Caco-2 (cell line): ENCODE results near the gene PRR29. TPM values are rescaled to one million over a fixed set of nuclear protein-coding genes. Genes with fewer than 3 reads are reported as not detected.

Experiments
- BruUV-seq: library from RNA; stranded (reverse); fragments of 400-500 nt; replicated peaks from 2 replicates; lab custom pipeline; 2021; lab: Mats Ljungman, UMichigan
- CTCF ChIA-PET: fragments of 300-600 bp; sonication (Branson Sonifier 250); formaldehyde crosslinking; loops from one replicate; lab custom pipeline; 2022; ENCODE audit warnings: antibody characterized with exemption; lab: Charles Lee
- POLR2A ChIA-PET: fragments of 300-600 bp; sonication (Branson Sonifier 250); formaldehyde crosslinking; loops from one replicate; lab custom pipeline; 2022; ENCODE audit warnings: antibody characterized with exemption; lab: Charles Lee
- DNase-seq, 2 experiments: peaks; one replicate each; pipeline versions ENCODE4 v3.0.0 to v3.0.0-alpha.2; 2020 to 2022
- H3K27me3 ChIP-seq: replicated peaks from 2 replicates; pipeline ENCODE4 v1.6.0; 2011; ENCODE audit warnings: low read length; ENCODE audit not compliant: control insufficient read depth, insufficient read depth
- H3K36me3 ChIP-seq: 2 replicates; pipeline ENCODE4 v1.5.1; 2011; ENCODE audit warnings: low read length; ENCODE audit not compliant: control insufficient read depth, insufficient read depth
- H3K4me1 ChIP-seq: fragments of 250-450 bp; sonication (Bioruptor Pico); 2 replicates; pipeline ENCODE4 v1.5.1; 2020; ENCODE audit warnings: mild to moderate bottlenecking
- H3K4me3 ChIP-seq: 2 replicates; pipeline ENCODE4 v1.5.1; 2011; ENCODE audit warnings: low read depth, mild to moderate bottlenecking, control low read depth, low read length
- H3K9me3 ChIP-seq: fragments of 250-450 bp; sonication (Bioruptor Pico); 2 replicates; pipeline ENCODE4 v1.5.1; 2020; ENCODE audit warnings: mild to moderate bottlenecking, moderate library complexity
- H3K27ac Mint-ChIP-seq: one replicate; pipeline ENCODE4 v1.8.0; 2022; ENCODE audit warnings: mixed read lengths; ENCODE audit not compliant: unreplicated experiment
- H3K27me3 Mint-ChIP-seq: one replicate; pipeline ENCODE4 v1.8.0; 2022; ENCODE audit warnings: mixed read lengths; ENCODE audit not compliant: insufficient read depth, unreplicated experiment
- H3K36me3 Mint-ChIP-seq: one replicate; pipeline ENCODE4 v1.8.0; 2022; ENCODE audit warnings: mild to moderate bottlenecking, mixed read lengths; ENCODE audit not compliant: insufficient read depth, unreplicated experiment
- H3K4me1 Mint-ChIP-seq: one replicate; pipeline ENCODE4 v1.8.0; 2022; ENCODE audit warnings: low read depth, mixed read lengths; ENCODE audit not compliant: unreplicated experiment
- H3K4me3 Mint-ChIP-seq: one replicate; pipeline ENCODE4 v1.8.0; 2022; ENCODE audit warnings: mild to moderate bottlenecking, moderate library complexity, mixed read lengths; ENCODE audit not compliant: unreplicated experiment
- H3K9me3 Mint-ChIP-seq: one replicate; pipeline ENCODE4 v1.8.0; 2022; ENCODE audit warnings: mixed read lengths; ENCODE audit not compliant: unreplicated experiment
- intact Hi-C: fragments of 100-400 bp; cut with micrococcal nuclease; formaldehyde crosslinking; loops from one replicate; pipeline ENCODE4 v1.10.0; 2022; ENCODE audit not compliant: unreplicated experiment
- total RNA-seq: library from RNA; stranded (reverse); gene quantifications from 2 replicates; pipeline ENCODE4 v1.2.3, GENCODE V29; 2022
- TF ChIP-seq, protein P1 (sequence below), 2 experiments: fragments of 200-600 bp in 1 of 2; IDR thresholded peaks; 1 replicate in 1 of 2; 2 replicates in 1 of 2; pipeline versions ENCODE4 v1.5.1 to v1.8.0; 2011 to 2022; ENCODE audit warnings: antibody characterized with exemption in 1 of 2, control low read depth in 1 of 2, inconsistent platforms in 1 of 2, low read depth in 1 of 2, low read length in 1 of 2, mild to moderate bottlenecking in 1 of 2, moderate library complexity in 1 of 2; ENCODE audit not compliant: insufficient read depth in 1 of 2, severe bottlenecking in 1 of 2, unreplicated experiment in 1 of 2

Gene PRR29
- total RNA-seq, 1 experiment from 2014 or later, result not detected

DNA sequence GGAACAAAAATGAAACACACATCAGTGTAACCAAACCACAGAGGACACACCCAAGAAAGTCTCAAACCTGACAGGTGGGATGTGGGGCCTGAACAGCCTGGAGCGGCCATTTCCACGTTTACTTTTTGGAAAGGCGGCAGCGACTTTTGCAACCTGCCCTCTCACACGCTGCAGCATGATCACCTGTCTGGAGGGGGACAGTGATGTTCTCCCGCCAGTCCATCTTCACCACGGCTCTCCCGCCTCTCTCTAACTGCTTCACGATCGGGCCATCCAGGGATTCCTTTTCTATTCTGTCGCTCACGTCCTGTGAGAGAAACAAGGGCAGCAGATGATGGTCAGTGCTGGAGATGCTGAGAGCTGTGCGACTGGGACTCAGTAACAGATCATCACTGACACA lies 47.0 kb downstream of the PRR29 start:
- H3K4me1 Mint-ChIP-seq, result no peaks in the 10 kb centered on the region
- H3K36me3 Mint-ChIP-seq, result peaks cover 26% of the 10 kb centered on the region
- intact Hi-C loops, result no loop called here
- H3K27ac Mint-ChIP-seq, result no peak overlapping the region
- Histone ChIP-seq H3K36me3 (no peaks in the 10 kb centered on the region; the same call in none of the 2 replicates), H3K27me3 (no peaks in the 10 kb centered on the region), H3K4me3 (no peak overlapping the region), H3K4me1 (no peaks in the 10 kb centered on the region), H3K9me3 (no peaks in the 10 kb centered on the region)
- no peaks in the 10 kb centered on the region for H3K27me3 Mint-ChIP-seq
- no peak overlapping the region for H3K4me3 Mint-ChIP-seq
- no peaks in the 10 kb centered on the region for H3K9me3 Mint-ChIP-seq
- no peak for DNase-seq
- ChIA-PET POLR2A (no interaction called here), CTCF (no interaction called here)
- no TSS peak for BruUV-seq
- TF ChIP-seq, protein P1, sequence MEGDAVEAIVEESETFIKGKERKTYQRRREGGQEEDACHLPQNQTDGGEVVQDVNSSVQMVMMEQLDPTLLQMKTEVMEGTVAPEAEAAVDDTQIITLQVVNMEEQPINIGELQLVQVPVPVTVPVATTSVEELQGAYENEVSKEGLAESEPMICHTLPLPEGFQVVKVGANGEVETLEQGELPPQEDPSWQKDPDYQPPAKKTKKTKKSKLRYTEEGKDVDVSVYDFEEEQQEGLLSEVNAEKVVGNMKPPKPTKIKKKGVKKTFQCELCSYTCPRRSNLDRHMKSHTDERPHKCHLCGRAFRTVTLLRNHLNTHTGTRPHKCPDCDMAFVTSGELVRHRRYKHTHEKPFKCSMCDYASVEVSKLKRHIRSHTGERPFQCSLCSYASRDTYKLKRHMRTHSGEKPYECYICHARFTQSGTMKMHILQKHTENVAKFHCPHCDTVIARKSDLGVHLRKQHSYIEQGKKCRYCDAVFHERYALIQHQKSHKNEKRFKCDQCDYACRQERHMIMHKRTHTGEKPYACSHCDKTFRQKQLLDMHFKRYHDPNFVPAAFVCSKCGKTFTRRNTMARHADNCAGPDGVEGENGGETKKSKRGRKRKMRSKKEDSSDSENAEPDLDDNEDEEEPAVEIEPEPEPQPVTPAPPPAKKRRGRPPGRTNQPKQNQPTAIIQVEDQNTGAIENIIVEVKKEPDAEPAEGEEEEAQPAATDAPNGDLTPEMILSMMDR (IDR thresholded peaks at IDR 0.05; ENCODE audit: insufficient read depth in 1 of 2, low read depth in 1 of 2, low read length in 1 of 2, severe bottlenecking in 1 of 2, unreplicated experiment in 1 of 2), result no peak

DNA sequence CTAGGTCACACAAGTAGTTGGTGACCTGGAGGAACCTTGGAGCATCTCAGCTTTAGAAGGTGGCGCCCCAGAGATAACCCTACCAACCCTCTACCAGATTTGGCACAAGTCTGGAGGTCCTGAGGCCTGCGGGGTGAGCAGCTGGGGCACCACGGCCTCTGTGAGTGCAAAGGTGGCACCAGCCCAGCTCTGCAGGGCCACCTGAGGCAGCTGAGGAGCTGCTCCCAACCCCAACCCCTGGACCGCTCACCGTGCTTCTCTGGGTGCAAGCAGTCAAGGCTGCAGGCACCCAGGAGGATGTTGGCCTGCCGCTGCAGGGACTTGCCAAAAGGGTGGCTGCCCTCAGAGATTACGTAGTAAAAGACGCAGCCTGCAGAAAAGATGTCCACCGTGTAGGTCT lies 50.7 kb downstream of the PRR29 start:
- H3K27me3 ChIP-seq, result no peaks in the 10 kb centered on the region
- H3K36me3 Mint-ChIP-seq, result peaks cover 27% of the 10 kb centered on the region
- TF ChIP-seq, protein P1 (IDR thresholded peaks at IDR 0.05; ENCODE audit: insufficient read depth in 1 of 2, low read depth in 1 of 2, low read length in 1 of 2, severe bottlenecking in 1 of 2, unreplicated experiment in 1 of 2), result no peak
- BruUV-seq, result no TSS peak
- DNase-seq, result no peak
- H3K27ac Mint-ChIP-seq, result no peak overlapping the region
- H3K4me1 Mint-ChIP-seq, result no peaks in the 10 kb centered on the region
- H3K4me3 Mint-ChIP-seq, result no peak overlapping the region
- ChIA-PET POLR2A (no interaction called here), CTCF (interaction anchor here (0.6 kb wide), 1 partner anchor 230 kb away, joined by 3 read pairs; no protein-coding TSS in a partner anchor)
- no peaks in the 10 kb centered on the region for H3K4me1 ChIP-seq
- no peaks in the 10 kb centered on the region; the same call in none of the 2 replicates for H3K36me3 ChIP-seq
- H3K9me3 ChIP-seq, result no peaks in the 10 kb centered on the region
- H3K9me3 Mint-ChIP-seq, result no peaks in the 10 kb centered on the region
- intact Hi-C loops, result no loop called here
- H3K4me3 ChIP-seq, result no peak overlapping the region
- no peaks in the 10 kb centered on the region for H3K27me3 Mint-ChIP-seq

DNA sequence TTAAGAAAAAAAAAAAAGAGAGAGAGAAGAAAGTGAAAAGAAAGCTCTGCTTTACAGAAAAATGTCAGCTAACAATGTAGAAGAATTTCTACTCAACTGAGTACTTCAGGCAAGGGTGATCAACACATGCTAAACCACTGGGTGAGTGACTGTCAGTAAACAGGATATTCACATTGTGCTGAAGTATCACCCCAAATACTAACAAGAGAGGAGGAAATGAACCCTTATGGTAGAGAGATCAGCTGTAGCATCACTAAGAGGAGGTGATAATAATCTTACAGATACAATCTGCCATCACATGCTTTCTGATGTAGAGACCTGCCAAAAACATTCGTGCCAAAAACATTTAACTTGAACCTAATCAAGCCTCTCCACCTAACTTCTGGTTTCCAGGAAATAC lies 53.0 kb downstream of the PRR29 start:
- no peaks in the 10 kb centered on the region for H3K4me1 Mint-ChIP-seq
- ChIA-PET CTCF (no interaction called here), POLR2A (no interaction called here)
- intact Hi-C loops, result no loop called here
- TF ChIP-seq, protein P1 (IDR thresholded peaks at IDR 0.05; ENCODE audit: insufficient read depth in 1 of 2, low read depth in 1 of 2, low read length in 1 of 2, severe bottlenecking in 1 of 2, unreplicated experiment in 1 of 2), result no peak
- H3K27me3 ChIP-seq, result no peaks in the 10 kb centered on the region
- H3K4me3 Mint-ChIP-seq, result no peak overlapping the region
- no peak overlapping the region for H3K4me3 ChIP-seq
- H3K36me3 Mint-ChIP-seq, result peaks cover 24% of the 10 kb centered on the region
- 0 out of 2 replicates have a peak, but pooled peaks cover 3% of the 10 kb centered on the region for H3K4me1 ChIP-seq
- no peaks in the 10 kb centered on the region for H3K9me3 ChIP-seq
- DNase-seq, result no peak
- no peak overlapping the region for H3K27ac Mint-ChIP-seq
- no peaks in the 10 kb centered on the region for H3K27me3 Mint-ChIP-seq
- H3K9me3 Mint-ChIP-seq, result no peaks in the 10 kb centered on the region
- no TSS peak for BruUV-seq
- H3K36me3 ChIP-seq, result no peaks in the 10 kb centered on the region; the same call in 1 of the 2 replicates
